Vagina (tissue), 2 donors: Measurements from ENCODE around the gene FCRLB.

Experiments
- POLR2A ChIP-seq, 2 donors: fragments of 450-650 bp; IDR thresholded peaks; one replicate each; pipeline ENCODE4 v1.6.1; 2017; ENCODE audit warnings: antibody characterized with exemption in 2 of 2, mild to moderate bottlenecking in 2 of 2, moderate library complexity in 2 of 2
- TF ChIP-seq, protein P1 (sequence below), 3 experiments: fragments of 450-650 bp in 2 of 3; fragments of 200-600 bp in 1 of 3; sonication (generic) in 1 of 3; IDR thresholded peaks; one replicate each; pipeline ENCODE4 v1.5.1; 2017 to 2019; ENCODE audit warnings: antibody characterized with exemption in 3 of 3, mild to moderate bottlenecking in 2 of 3, moderate library complexity in 2 of 3

- TF ChIP-seq POLR2A (IDR thresholded peaks at IDR 0.05): no peak
- TF ChIP-seq, protein P1, sequence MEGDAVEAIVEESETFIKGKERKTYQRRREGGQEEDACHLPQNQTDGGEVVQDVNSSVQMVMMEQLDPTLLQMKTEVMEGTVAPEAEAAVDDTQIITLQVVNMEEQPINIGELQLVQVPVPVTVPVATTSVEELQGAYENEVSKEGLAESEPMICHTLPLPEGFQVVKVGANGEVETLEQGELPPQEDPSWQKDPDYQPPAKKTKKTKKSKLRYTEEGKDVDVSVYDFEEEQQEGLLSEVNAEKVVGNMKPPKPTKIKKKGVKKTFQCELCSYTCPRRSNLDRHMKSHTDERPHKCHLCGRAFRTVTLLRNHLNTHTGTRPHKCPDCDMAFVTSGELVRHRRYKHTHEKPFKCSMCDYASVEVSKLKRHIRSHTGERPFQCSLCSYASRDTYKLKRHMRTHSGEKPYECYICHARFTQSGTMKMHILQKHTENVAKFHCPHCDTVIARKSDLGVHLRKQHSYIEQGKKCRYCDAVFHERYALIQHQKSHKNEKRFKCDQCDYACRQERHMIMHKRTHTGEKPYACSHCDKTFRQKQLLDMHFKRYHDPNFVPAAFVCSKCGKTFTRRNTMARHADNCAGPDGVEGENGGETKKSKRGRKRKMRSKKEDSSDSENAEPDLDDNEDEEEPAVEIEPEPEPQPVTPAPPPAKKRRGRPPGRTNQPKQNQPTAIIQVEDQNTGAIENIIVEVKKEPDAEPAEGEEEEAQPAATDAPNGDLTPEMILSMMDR (IDR thresholded peaks at IDR 0.05): no peak
Observed at GRCh38 chr1:161770250-161770649, 48.9 kb downstream of the FCRLB start.
